Neural progenitor cell (in vitro differentiated cells): ENCODE measurements around the gene SVOP.

Experiments used
- CTCF ChIP-seq: fragments of 200-600 bp; sonication (generic); IDR thresholded peaks from 2 replicates; pipeline ENCODE4 v1.5.1; 2017; ENCODE audit warnings: antibody characterized with exemption, mild to moderate bottlenecking
- EZH2 ChIP-seq: fragments of 200-600 bp; sonication (generic); IDR thresholded peaks from 2 replicates; pipeline ENCODE4 v1.6.1; 2017; ENCODE audit warnings: antibody characterized with exemption, mild to moderate bottlenecking, moderate library complexity

GRCh38 chr12:108928695-108929094, 92.2 kb downstream of the SVOP start:
- TF ChIP-seq CTCF (no peak), EZH2 (no peak)
